ENCODE measurements around the gene NLK. TPM values are rescaled to one million over a fixed set of nuclear protein-coding genes. Genes with fewer than 3 reads are reported as not detected.
"Not testable (repeated sequence)": the region's sequence is repeated elsewhere in the genome, so short reads cannot be mapped to it uniquely, and the experiment has no call there.

The NLK gene
- total RNA-seq, 1 donor from 2014 or later, result 17.5 TPM

DNA sequence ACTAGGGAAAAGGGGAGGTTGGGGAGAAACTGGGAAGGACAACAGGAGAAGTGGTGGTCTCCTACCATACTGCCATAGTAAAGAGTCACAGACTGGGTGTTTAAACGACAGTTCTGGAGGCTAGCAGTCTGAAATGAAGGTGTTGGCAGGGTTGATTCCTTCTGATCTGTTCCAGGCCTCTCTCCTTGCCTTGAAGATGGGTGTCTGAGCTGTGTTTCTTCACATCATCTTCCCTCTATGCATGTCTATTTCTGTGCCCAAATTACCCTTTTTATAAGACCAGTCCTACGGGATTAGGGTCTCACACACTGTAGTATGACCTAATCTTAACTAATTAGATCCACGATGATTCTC lies 196.8 kb downstream of the NLK start:
- no peak overlapping the region for H3K4me3 Mint-ChIP-seq (ENCODE audit: unreplicated experiment)
- H3K9me3 Mint-ChIP-seq (ENCODE audit: unreplicated experiment), result no peaks in the 10 kb centered on the region
- H3K36me3 Mint-ChIP-seq (ENCODE audit: unreplicated experiment), result no peaks in the 10 kb centered on the region
- TF ChIP-seq, protein P1, sequence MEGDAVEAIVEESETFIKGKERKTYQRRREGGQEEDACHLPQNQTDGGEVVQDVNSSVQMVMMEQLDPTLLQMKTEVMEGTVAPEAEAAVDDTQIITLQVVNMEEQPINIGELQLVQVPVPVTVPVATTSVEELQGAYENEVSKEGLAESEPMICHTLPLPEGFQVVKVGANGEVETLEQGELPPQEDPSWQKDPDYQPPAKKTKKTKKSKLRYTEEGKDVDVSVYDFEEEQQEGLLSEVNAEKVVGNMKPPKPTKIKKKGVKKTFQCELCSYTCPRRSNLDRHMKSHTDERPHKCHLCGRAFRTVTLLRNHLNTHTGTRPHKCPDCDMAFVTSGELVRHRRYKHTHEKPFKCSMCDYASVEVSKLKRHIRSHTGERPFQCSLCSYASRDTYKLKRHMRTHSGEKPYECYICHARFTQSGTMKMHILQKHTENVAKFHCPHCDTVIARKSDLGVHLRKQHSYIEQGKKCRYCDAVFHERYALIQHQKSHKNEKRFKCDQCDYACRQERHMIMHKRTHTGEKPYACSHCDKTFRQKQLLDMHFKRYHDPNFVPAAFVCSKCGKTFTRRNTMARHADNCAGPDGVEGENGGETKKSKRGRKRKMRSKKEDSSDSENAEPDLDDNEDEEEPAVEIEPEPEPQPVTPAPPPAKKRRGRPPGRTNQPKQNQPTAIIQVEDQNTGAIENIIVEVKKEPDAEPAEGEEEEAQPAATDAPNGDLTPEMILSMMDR (IDR thresholded peaks at IDR 0.05), result no peak
- no peaks in the 10 kb centered on the region for H3K4me1 Mint-ChIP-seq (ENCODE audit: unreplicated experiment)
- H3K27ac Mint-ChIP-seq (ENCODE audit: unreplicated experiment), result no peak overlapping the region
- no peaks in the 10 kb centered on the region for H3K27me3 Mint-ChIP-seq (ENCODE audit: unreplicated experiment)
- no peak for DNase-seq (ENCODE audit: extremely low spot score, unreplicated experiment)

DNA sequence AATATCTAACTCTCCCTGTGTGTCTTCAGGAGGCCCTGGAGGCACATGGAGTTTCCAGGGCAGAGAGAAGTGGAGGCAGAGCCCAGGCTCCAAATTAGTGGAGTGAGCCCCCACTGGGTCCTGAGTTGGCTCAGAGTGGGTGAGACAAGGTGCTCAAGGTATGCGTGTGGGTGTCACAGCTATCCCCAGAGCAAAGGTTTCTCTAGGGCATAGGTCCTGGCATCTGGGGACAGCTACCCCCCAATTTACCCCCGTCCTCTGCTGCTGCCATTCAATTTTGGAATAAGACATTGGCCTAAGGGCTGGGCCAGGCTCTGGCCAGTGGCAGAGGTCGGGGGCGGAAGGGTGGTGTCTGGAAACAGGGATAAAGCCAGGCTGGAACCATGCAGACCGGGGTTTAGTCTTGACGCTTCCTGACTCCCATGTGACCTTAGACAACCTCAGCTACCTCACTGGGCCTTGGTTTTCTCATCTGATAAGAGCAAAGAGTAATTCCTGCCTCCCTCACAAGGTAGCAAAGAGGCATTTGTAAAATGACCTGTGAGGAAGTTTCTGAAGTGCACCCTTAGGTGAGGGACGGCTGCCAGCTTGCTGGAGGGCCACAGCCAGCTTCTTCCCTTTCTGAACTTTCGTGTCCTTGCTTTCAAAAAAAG lies 198.3 kb downstream of the NLK start:
- Mint-ChIP-seq H3K9me3 (ENCODE audit: unreplicated experiment) (no peaks in the 10 kb centered on the region), H3K4me1 (ENCODE audit: unreplicated experiment) (no peaks in the 10 kb centered on the region), H3K27me3 (ENCODE audit: unreplicated experiment) (no peaks in the 10 kb centered on the region), H3K4me3 (ENCODE audit: unreplicated experiment) (no peak overlapping the region), H3K36me3 (ENCODE audit: unreplicated experiment) (no peaks in the 10 kb centered on the region), H3K27ac (ENCODE audit: unreplicated experiment) (no peak overlapping the region)
- TF ChIP-seq, protein P1 (IDR thresholded peaks at IDR 0.05), result no peak
- DNase-seq (ENCODE audit: extremely low spot score, unreplicated experiment), result no peak

DNA sequence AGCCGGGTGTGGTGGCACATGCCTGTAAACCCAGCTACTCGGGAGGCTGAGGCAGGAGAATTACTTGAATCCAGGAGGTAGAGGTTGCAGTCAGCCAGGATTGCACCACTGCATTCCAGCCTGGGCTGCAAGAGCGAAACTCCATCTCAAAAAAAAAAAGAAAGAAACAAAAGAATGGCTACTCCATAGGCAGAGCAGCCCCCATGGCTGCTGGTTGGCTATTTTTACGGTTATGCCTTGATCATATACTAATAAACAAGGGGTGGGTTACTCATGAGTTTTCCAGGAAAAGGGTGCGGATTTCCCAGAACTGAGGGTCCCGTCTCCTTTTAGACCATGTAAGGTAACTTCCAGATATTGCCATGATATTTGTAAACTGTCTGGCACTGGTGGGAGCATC lies 200.3 kb downstream of the NLK start:
- H3K27ac Mint-ChIP-seq (ENCODE audit: unreplicated experiment), result no peak overlapping the region
- TF ChIP-seq, protein P1 (IDR thresholded peaks at IDR 0.05), result no peak
- H3K36me3 Mint-ChIP-seq (ENCODE audit: unreplicated experiment), result no peaks in the 10 kb centered on the region
- H3K9me3 Mint-ChIP-seq (ENCODE audit: unreplicated experiment), result no peaks in the 10 kb centered on the region
- peaks cover 4% of the 10 kb centered on the region for H3K27me3 Mint-ChIP-seq (ENCODE audit: unreplicated experiment)
- DNase-seq (ENCODE audit: extremely low spot score, unreplicated experiment), result no peak
- H3K4me1 Mint-ChIP-seq (ENCODE audit: unreplicated experiment), result no peaks in the 10 kb centered on the region
- no peak overlapping the region for H3K4me3 Mint-ChIP-seq (ENCODE audit: unreplicated experiment)

DNA sequence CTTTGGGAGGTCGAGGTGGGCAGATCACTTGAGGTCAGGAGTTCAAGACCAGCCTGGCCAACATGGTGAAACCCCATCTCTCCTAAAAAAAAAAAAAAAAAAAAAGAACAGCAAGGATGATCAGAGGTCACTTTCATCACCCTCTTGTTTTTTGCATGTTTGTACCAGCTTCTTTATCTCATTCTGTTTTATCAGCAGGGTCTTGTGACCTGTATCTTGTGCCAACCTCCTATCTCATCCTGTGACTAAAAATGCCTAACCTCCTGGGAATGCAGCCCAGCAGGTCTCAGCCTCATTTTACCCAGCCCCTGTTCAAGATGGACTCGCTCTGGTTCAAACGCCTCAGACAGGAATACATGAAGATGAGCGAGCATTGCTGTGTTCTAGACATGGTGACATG lies 200.8 kb downstream of the NLK start:
- H3K4me1 Mint-ChIP-seq (ENCODE audit: unreplicated experiment); H3K27ac Mint-ChIP-seq (ENCODE audit: unreplicated experiment); H3K9me3 Mint-ChIP-seq (ENCODE audit: unreplicated experiment); H3K4me3 Mint-ChIP-seq (ENCODE audit: unreplicated experiment); H3K36me3 Mint-ChIP-seq (ENCODE audit: unreplicated experiment); DNase-seq (ENCODE audit: extremely low spot score, unreplicated experiment); H3K27me3 Mint-ChIP-seq (ENCODE audit: unreplicated experiment): not testable (repeated sequence)

- Mint-ChIP-seq H3K9me3 (ENCODE audit: unreplicated experiment) (no peaks in the 10 kb centered on the region), H3K4me3 (ENCODE audit: unreplicated experiment) (no peak overlapping the region), H3K36me3 (ENCODE audit: unreplicated experiment) (no peaks in the 10 kb centered on the region), H3K27ac (ENCODE audit: unreplicated experiment) (no peak overlapping the region), H3K27me3 (ENCODE audit: unreplicated experiment) (peaks cover 4% of the 10 kb centered on the region), H3K4me1 (ENCODE audit: unreplicated experiment) (no peaks in the 10 kb centered on the region)
- TF ChIP-seq, protein P1 (IDR thresholded peaks at IDR 0.05), result no peak
- DNase-seq (ENCODE audit: extremely low spot score, unreplicated experiment), result no peak
Measured at GRCh38 chr17:28244446-28244845, 202.0 kb downstream of the NLK start.

Other genes starting within 250 kb of the NLK start
- gene NOS2, start 242.1 kb upstream of the NLK start, total RNA-seq, result not detected in 2 replicates
- 10.9 and 12.6 TPM in 2 replicates for gene LYRM9, start 149.3 kb upstream of the NLK start, total RNA-seq